ENCODE data around the gene S100B.

DNA sequence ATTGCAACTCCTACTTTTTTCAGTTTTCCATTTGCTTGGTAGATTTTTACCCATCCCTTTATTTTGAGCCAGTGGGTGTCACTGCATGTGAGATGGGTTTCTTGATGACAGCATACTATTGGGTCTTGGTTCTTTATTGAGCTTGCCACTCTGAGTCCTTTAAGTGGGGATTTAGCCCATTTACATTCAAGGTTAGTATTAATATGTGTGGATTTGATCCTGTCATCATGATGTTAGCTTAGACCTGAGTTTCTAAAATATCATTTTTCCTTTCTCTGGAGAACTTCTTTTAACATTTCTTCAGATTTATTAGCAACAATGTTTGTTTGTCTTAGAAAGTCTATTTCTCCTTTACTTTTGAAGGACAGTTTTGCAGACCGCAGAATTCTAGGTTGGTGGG is 11.8 kb upstream of the S100B start:
- TF ChIP-seq, protein P1, sequence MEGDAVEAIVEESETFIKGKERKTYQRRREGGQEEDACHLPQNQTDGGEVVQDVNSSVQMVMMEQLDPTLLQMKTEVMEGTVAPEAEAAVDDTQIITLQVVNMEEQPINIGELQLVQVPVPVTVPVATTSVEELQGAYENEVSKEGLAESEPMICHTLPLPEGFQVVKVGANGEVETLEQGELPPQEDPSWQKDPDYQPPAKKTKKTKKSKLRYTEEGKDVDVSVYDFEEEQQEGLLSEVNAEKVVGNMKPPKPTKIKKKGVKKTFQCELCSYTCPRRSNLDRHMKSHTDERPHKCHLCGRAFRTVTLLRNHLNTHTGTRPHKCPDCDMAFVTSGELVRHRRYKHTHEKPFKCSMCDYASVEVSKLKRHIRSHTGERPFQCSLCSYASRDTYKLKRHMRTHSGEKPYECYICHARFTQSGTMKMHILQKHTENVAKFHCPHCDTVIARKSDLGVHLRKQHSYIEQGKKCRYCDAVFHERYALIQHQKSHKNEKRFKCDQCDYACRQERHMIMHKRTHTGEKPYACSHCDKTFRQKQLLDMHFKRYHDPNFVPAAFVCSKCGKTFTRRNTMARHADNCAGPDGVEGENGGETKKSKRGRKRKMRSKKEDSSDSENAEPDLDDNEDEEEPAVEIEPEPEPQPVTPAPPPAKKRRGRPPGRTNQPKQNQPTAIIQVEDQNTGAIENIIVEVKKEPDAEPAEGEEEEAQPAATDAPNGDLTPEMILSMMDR (IDR thresholded peaks at IDR 0.05), result no peak
- no peak for TF ChIP-seq POLR2A (IDR thresholded peaks at IDR 0.05)
- TF ChIP-seq POLR2AphosphoS5 (IDR thresholded peaks at IDR 0.05), result no peak
- TF ChIP-seq EP300 (IDR thresholded peaks at IDR 0.05; ENCODE audit: low read depth), result no peak

Data from transverse colon (tissue), 4 donors.